ENCODE results near the gene CABP7. TPM values are rescaled to one million over a fixed set of nuclear protein-coding genes. Genes with fewer than 3 reads are reported as not detected.

The CABP7 gene
- polyA plus RNA-seq, 1 donor (not counting 4 experiments of a cell fraction or from before 2014, with no cell fraction given), result not detected

- H3K9ac ChIP-seq (ENCODE audit: control insufficient read depth, extremely low read depth, insufficient read depth, low read length), result no peak overlapping the region
- no peaks in the 10 kb centered on the region for H3K27me3 ChIP-seq (ENCODE audit: control insufficient read depth, extremely low read depth, insufficient read depth, low read length)
- H3K4me3 ChIP-seq (ENCODE audit: control insufficient read depth in 2 of 3, extremely low read depth in 1 of 3, insufficient read depth in 2 of 3, low read depth in 1 of 3, low read length in 3 of 3), result no peak overlapping the region
- no peaks in the 10 kb centered on the region for H3K79me2 ChIP-seq (ENCODE audit: control insufficient read depth, insufficient read depth, low read length)
- H3K9me3 ChIP-seq (ENCODE audit: control insufficient read depth, low read depth, low read length), result no peaks in the 10 kb centered on the region
- DNase-seq (ENCODE audit: low read depth, low spot score) (no peak), FAIRE-seq (peak; percentile 60)
- H3K4me2 ChIP-seq (ENCODE audit: control insufficient read depth, extremely low read depth, insufficient read depth, low read depth, low read length), result no peak overlapping the region
- no peak overlapping the region for H2AFZ ChIP-seq (ENCODE audit: control insufficient read depth, low read length)
- H3K4me1 ChIP-seq (ENCODE audit: control insufficient read depth, extremely low read depth, insufficient read depth, low read length), result peaks cover 9% of the 10 kb centered on the region
- peaks cover 0 to 5% of the 10 kb centered on the region in 2 experiments for H3K36me3 ChIP-seq (ENCODE audit: control insufficient read depth in 2 of 2, extremely low read depth in 1 of 2, insufficient read depth in 2 of 2, low read length in 2 of 2)
- no peak for TF ChIP-seq EZH2 (IDR thresholded peaks at IDR 0.05; ENCODE audit: low read length)
- TF ChIP-seq, protein P1, sequence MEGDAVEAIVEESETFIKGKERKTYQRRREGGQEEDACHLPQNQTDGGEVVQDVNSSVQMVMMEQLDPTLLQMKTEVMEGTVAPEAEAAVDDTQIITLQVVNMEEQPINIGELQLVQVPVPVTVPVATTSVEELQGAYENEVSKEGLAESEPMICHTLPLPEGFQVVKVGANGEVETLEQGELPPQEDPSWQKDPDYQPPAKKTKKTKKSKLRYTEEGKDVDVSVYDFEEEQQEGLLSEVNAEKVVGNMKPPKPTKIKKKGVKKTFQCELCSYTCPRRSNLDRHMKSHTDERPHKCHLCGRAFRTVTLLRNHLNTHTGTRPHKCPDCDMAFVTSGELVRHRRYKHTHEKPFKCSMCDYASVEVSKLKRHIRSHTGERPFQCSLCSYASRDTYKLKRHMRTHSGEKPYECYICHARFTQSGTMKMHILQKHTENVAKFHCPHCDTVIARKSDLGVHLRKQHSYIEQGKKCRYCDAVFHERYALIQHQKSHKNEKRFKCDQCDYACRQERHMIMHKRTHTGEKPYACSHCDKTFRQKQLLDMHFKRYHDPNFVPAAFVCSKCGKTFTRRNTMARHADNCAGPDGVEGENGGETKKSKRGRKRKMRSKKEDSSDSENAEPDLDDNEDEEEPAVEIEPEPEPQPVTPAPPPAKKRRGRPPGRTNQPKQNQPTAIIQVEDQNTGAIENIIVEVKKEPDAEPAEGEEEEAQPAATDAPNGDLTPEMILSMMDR (optimal IDR thresholded peaks at IDR 0.05 in 1 of 3, IDR thresholded peaks at IDR 0.05 in 1 of 3, conservative IDR thresholded peaks at IDR 0.05 in 1 of 3; ENCODE audit: extremely low read depth in 1 of 3, insufficient read depth in 2 of 3, low read length in 3 of 3), result no peak
- no peak overlapping the region for H3K27ac ChIP-seq (ENCODE audit: control insufficient read depth, insufficient read depth, low read length)
- H4K20me1 ChIP-seq (ENCODE audit: control insufficient read depth, extremely low read depth, insufficient read depth, low read length), result no peaks in the 10 kb centered on the region
- no peaks in the 10 kb centered on the region for H3K9me1 ChIP-seq (ENCODE audit: control insufficient read depth, extremely low read depth, insufficient read depth, low read length)
- dilution Hi-C loops (cut with MboI; ENCODE audit: extremely low pct_ligation_motif_present, low sequenced_read_pairs), result no loop called here
Observed at GRCh38 chr22:29750559-29751538, 31.0 kb downstream of the CABP7 start.

- H3K9me3 ChIP-seq (ENCODE audit: control insufficient read depth, low read depth, low read length), result no peaks in the 10 kb centered on the region
- no peaks in the 10 kb centered on the region for H3K79me2 ChIP-seq (ENCODE audit: control insufficient read depth, insufficient read depth, low read length)
- H3K36me3 ChIP-seq (ENCODE audit: control insufficient read depth in 2 of 2, extremely low read depth in 1 of 2, insufficient read depth in 2 of 2, low read length in 2 of 2), result peaks cover 0 to 5% of the 10 kb centered on the region in 2 experiments
- no peak for TF ChIP-seq EZH2 (IDR thresholded peaks at IDR 0.05; ENCODE audit: low read length)
- TF ChIP-seq, protein P1 (optimal IDR thresholded peaks at IDR 0.05 in 1 of 3, IDR thresholded peaks at IDR 0.05 in 1 of 3, conservative IDR thresholded peaks at IDR 0.05 in 1 of 3; ENCODE audit: extremely low read depth in 1 of 3, insufficient read depth in 2 of 3, low read length in 3 of 3), result no peak
- dilution Hi-C loops (cut with MboI; ENCODE audit: extremely low pct_ligation_motif_present, low sequenced_read_pairs), result no loop called here
- no peak overlapping the region for H3K4me3 ChIP-seq (ENCODE audit: control insufficient read depth in 2 of 3, extremely low read depth in 1 of 3, insufficient read depth in 2 of 3, low read depth in 1 of 3, low read length in 3 of 3)
- H3K4me1 ChIP-seq (ENCODE audit: control insufficient read depth, extremely low read depth, insufficient read depth, low read length), result peaks cover 9% of the 10 kb centered on the region
- H3K27ac ChIP-seq (ENCODE audit: control insufficient read depth, insufficient read depth, low read length), result no peak overlapping the region
- no peaks in the 10 kb centered on the region for H3K9me1 ChIP-seq (ENCODE audit: control insufficient read depth, extremely low read depth, insufficient read depth, low read length)
- no peaks in the 10 kb centered on the region for H4K20me1 ChIP-seq (ENCODE audit: control insufficient read depth, extremely low read depth, insufficient read depth, low read length)
- no peaks in the 10 kb centered on the region for H3K27me3 ChIP-seq (ENCODE audit: control insufficient read depth, extremely low read depth, insufficient read depth, low read length)
- DNase-seq (ENCODE audit: low read depth, low spot score) (no peak), FAIRE-seq (no peak)
- H2AFZ ChIP-seq (ENCODE audit: control insufficient read depth, low read length), result no peak overlapping the region
- no peak overlapping the region for H3K4me2 ChIP-seq (ENCODE audit: control insufficient read depth, extremely low read depth, insufficient read depth, low read depth, low read length)
- no peak overlapping the region for H3K9ac ChIP-seq (ENCODE audit: control insufficient read depth, extremely low read depth, insufficient read depth, low read length)
Observed at GRCh38 chr22:29751669-29752068, 31.9 kb downstream of the CABP7 start.
